Stimulated activated CD4-positive, alpha-beta T cell treated with anti-CD3 and anti-CD28 coated beads, Interleukin-1b, Interleukin-23, amount 100 ng/mL, for 1 hour (primary cell): ENCODE data around the gene RBM22.

Experiments
- DNase-seq, 2 donors: peaks; one replicate each; pipeline ENCODE4 v3.0.0-alpha.2; 2020; ENCODE audit warnings: low read depth in 2 of 2

RBM22 gene

GRCh38 chr5:150651924-150652671, 48.8 kb downstream of the RBM22 start:
- no peak for DNase-seq

DNA sequence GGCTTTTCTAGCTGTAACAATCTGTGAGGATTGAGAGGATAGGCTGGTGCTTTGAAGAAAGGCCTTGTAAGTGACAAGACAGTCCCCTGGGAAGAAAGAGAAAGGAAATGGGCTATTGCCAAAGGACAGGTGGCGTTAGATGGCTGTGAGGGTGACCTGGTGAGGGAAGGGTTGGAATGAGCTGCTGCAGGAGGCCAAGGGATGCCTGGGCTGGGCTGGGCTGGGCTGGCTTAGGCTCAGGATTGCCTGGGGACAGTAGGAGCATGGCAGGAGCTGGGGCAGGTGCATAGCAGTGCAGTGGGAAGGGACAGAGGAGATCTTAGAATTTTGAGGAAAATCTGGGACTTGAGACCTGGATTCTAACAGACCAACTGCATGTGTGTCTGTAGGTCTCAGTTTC, 49.5 kb downstream of the RBM22 start:
- DNase-seq, result no peak

GRCh38 chr5:150650021-150651006, 50.5 kb downstream of the RBM22 start:
- no peak for DNase-seq

GRCh38 chr5:150649108-150650020, 51.5 kb downstream of the RBM22 start:
- no peak for DNase-seq

- DNase-seq, result no peak
Observed at GRCh38 chr5:150648294-150649107, 52.4 kb downstream of the RBM22 start.

DNA sequence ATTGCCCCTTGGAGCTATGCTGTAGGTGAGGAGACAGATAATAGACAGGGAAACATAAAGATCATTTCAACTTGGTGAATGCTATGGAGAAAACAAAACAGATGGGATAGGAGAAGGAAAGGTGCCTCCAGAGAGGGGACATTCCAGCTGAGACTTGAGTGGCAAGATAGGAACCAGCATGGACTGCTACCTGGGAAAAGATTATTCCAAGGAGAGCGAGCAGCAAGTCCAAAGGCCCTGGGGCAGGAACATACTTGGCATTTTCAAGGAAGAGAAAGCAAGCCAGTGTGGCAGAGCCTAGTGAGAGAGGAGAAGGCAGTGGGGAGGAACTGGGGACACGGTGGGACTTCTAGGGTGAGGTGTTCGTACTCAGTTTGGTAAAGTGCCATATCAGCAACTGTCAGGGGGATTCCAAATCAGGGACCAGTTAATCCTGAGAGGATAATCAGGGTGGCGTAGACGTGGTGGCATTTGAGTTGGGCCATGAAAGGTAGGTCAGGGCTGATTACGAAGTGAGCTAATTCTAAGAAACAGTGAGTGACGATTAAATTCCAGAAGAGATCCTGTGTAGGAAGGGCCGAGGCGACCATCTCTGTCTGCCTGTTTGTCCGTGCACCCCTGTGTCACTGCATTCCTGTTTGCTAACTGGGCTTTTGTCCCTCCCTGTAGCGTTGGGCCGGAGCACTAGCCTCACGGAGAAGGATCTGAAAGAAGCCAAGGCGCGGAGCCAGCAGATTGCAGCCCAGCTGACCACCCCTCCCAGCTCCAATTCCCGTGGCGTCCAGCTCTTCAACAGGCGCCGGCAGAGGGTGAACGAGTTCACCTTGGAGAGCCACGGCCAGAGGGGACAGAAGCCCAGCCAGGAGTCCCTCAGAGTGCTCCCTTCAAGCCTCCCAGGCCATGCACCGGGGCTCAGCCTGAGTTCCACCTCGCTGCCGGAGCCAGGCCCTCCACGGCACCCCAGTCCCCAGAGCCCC, 53.3 kb downstream of the RBM22 start:
- no peak for DNase-seq

GRCh38 chr5:150645070-150645700, 55.7 kb downstream of the RBM22 start:
- DNase-seq, result no peak

GRCh38 chr5:150644514-150644913, 56.3 kb downstream of the RBM22 start:
- DNase-seq, result no peak

- no peak for DNase-seq
Observed at GRCh38 chr5:150644058-150644457, 56.8 kb downstream of the RBM22 start.

DNA sequence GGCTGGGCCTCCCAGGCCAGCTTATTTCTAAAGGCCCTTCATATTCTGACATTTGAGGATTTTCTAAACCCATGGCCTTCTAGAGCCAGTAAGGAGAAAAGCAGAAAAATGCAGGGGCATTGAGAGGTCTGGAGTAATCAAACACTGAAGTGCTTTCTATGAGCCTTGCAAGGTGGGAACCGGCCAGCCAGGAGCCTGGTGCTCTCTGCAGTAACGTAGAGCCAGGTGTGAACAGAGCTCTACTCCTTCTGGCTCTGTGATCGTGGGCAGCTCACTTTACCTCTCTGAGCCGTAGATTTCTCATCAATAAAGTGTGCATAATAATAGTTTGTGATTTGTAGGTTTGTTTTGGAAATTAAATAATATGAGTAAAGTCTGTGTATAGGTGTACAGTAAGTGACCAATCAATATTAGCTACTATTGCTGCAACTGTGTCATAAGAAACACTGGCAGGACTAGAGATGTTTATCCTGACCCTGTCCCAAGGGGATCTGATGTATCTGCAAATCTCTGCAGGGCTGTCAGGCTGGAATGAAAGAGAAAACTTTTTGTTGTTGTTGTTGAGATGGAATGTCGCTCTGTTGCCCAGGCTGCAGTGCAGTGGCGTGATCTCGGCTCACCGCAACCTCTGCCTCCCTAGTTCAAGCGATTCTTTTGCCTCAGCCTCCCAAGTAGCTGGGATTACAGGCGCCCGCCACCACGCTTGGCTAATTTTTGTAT, 57.7 kb downstream of the RBM22 start:
- DNase-seq, result no peak

- DNase-seq, result no peak
Observed at GRCh38 chr5:150642567-150642927, 58.3 kb downstream of the RBM22 start.

GRCh38 chr5:150641824-150642566, 58.9 kb downstream of the RBM22 start:
- no peak for DNase-seq

DNA sequence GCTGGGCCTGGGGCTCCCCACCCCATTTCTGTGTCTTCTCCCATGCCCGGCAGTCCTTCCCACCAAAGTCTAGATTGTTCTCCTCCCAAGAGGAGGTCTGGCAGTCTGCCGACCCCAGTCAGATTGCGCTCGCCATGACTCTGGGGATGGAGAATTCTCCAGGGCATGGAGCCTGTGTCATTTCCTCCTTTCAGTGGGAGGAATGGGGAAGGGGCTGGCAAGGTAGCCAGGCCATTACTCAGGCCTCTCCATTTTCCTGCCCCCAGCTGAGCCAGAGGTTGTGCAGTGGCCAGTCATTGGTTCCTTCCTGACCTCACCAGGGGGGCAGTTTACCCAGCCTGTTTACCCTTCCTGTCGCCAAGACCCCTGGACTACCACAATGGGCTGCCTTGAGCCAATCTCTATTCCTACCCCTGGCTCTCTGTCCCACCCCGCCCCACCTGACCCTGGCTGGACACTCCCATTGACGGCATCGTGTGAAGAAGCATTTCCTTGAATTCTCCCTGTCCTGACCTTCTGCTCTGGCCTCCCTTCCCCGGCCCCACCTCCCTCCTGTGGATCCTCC, 59.8 kb downstream of the RBM22 start:
- no peak for DNase-seq
